Activated naive CD8-positive, alpha-beta T cell (primary cell): ENCODE measurements around the gene ZDBF2.
"Not testable (repeated sequence)": the region's sequence is repeated elsewhere in the genome, so short reads cannot be mapped to it uniquely, and the experiment has no call there.

Source experiments
- H3K27ac Mint-ChIP-seq: one replicate; pipeline ENCODE4 v1.8.0; 2021; ENCODE audit warnings: mixed read lengths
- H3K27me3 Mint-ChIP-seq: one replicate; pipeline ENCODE4 v1.8.0; 2021; ENCODE audit warnings: mixed read lengths
- H3K36me3 Mint-ChIP-seq: one replicate; pipeline ENCODE4 v1.8.0; 2021; ENCODE audit warnings: mixed read lengths
- H3K4me1 Mint-ChIP-seq: one replicate; pipeline ENCODE4 v1.8.0; 2021; ENCODE audit warnings: low read depth, mixed read lengths
- H3K4me3 Mint-ChIP-seq: one replicate; pipeline ENCODE4 v1.8.0; 2021; ENCODE audit warnings: mild to moderate bottlenecking, mixed read lengths
- H3K9me3 Mint-ChIP-seq: one replicate; pipeline ENCODE4 v1.8.0; 2021; ENCODE audit warnings: low read depth, mixed read lengths

Gene ZDBF2

DNA sequence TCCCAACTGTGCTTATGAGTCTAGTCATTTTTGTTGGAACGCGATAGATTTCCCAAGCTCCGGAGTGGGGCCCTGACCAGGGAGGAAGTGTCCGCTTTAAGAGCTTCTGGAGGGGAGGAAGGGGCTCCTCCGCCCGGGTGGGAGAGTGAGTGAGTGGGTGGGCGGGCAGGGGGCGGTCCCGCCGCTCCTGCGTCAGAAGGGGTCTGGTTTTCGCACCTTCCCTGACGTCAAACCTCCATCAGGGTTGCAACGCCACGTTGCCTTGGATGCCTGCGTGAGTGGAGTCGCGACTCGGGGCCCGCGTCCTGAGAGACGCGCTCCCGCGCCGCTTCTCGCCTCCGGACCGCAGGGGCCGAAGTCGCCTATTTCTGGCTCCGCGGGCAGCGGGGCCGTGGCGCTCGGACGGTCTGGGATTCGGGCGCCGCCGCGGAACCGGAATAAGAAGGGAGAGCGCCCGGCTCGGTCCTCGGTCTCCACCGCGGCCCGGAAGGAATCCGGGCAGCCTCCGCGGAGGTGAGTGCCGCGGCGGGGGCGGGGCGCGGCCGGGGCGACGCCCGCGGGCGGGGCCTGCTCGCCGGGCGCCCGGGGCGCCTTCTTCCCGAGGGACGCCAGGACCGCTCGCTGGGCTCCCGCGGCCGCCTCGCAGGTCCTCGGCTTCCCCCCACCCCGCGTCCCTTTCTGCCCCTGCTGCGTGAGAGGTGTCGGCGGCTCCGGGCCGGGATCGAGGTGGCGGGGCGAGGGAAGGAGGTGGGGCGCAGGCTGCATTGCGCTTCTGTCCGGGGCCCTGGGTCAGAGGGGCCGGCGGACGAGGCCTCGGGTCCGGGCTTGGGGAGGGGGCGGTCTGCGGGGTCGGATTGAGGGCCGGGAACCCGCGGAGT is at the start of gene ZDBF2:
Gene ZDBF2 (plus strand): TSS at position 230 of the 878 bp plus-strand sequence. CDS start 7,187 bp downstream, outside the sequence.
- Mint-ChIP-seq H3K4me1 (peaks cover 19% of the 10 kb centered on the region), H3K36me3 (peaks cover 2% of the 10 kb centered on the region), H3K4me3 (peak within 1 kb of the TSS; percentile 90), H3K9me3 (no peaks in the 10 kb centered on the region), H3K27me3 (peaks cover 21% of the 10 kb centered on the region), H3K27ac (peak within 1 kb of the TSS; percentile 82)

DNA sequence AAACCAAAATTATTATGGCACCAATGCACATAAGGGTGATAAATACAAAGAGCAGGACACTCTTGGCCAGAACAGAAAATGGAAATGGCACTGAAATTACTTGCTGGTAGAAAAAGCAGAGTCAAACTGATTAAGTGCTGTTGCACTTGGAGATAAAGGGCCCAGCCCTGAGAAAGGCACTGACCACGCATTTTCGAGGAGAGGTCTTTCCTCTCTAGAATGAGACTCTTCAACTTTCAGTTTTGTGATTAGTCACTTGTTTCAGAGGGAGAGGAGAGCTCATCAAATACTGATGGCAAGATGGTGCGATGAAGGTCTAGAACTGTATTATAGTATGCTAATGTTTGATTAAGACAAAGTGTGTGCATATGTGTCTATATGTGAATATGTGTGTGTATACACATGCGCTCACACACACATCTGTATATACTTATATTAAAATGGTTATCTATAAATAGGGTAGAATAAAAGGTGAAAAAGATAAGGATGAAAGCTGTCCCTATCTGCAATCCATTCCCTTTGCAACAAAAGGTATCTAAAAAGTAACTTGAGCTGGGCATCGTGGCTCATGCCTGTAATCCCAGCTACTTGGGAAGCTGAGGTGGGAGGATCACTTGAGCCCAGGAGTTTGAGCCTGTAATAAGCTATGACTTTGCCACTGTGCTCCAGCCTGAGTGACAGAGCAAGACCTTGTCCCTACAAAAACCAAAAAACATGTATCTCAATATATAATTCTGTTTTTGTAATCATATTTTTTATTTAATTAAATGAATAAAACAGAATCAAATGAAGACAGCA is 48.8 kb upstream of the ZDBF2 start:
- Mint-ChIP-seq H3K4me1 (no peaks in the 10 kb centered on the region), H3K4me3 (no peak overlapping the region), H3K27me3 (peaks cover 11% of the 10 kb centered on the region), H3K9me3 (peaks cover 10% of the 10 kb centered on the region), H3K27ac (no peak overlapping the region), H3K36me3 (peaks cover 2% of the 10 kb centered on the region)

DNA sequence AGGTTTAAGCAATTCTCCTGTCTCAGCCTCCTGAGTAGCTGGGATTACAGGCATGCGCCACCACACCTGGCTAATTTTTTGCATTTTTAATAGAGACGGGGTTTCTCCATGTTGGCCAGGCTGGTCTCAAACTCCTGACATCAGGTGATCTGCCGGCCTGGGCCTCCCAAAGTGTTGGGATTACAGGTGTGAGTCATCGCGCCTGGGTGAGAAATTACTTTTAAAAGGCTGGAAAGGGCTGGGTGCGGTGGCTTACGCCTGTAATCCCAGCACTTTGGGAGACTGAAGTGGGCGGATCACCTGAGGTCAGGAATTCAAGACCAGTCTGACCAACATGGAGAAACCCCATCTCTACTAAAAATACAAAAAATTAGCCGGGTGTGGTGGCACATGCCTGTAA is 45.8 kb upstream of the ZDBF2 start:
- H3K4me1 Mint-ChIP-seq, H3K36me3 Mint-ChIP-seq, H3K27ac Mint-ChIP-seq, H3K9me3 Mint-ChIP-seq, H3K4me3 Mint-ChIP-seq, H3K27me3 Mint-ChIP-seq: not testable (repeated sequence)

DNA sequence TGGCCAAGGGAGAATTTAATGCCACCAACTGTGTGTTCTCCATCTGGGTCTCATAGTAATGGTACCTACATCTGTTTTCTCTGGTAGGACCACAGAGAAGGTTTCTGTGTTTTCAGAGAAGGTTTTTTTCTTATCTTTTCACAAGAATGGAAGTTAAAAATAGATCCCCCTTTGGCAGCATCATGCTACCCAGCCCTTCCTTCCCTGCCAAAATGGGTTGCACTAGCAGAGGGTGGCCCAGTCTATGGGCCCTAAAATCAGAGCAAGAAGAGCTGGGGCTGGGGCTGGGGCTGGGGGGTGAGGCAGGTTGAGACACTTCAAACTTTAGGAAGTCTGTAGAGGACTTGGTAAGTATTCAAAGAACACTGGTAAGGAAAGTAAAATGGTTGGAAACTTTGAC is 44.8 kb upstream of the ZDBF2 start:
- peaks cover 5% of the 10 kb centered on the region for H3K4me1 Mint-ChIP-seq
- no peak overlapping the region for H3K27ac Mint-ChIP-seq
- peaks cover 9% of the 10 kb centered on the region for H3K27me3 Mint-ChIP-seq
- H3K4me3 Mint-ChIP-seq, result no peak overlapping the region
- H3K36me3 Mint-ChIP-seq, result peaks cover 2% of the 10 kb centered on the region
- H3K9me3 Mint-ChIP-seq, result peaks cover 7% of the 10 kb centered on the region

DNA sequence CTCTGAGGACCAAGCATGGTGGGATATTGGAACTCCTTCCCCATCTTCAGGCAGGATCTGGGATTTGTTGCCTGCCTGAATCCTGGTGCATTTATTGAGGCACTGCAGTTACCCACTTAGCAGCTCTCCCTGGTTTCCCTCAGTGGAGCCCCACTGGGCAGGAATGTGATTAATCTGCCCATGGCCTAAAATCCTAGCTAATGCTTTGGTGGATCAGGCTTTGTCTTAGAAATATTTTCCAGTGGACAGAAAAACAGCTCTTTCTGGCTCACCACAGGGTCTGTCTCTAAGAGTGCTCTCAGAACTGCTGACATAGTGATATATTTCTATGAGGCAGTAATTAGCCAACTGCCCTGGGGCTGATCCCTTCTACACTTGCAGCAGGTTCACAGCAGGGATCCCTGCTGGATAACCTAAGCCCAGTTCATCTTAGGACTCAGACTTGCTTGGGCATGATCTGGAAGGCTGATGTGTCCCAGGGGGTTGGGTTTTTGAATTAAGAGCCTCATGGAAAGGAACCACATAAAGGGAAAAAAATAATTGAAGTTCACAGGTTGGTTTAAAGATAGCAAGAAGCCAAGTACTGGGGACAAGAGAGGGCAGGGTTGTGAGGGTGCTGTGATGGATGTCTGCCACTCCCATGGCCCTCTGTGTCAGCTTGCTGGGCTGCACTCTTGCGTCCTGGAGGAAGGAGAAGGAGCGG is 44.3 kb upstream of the ZDBF2 start:
- Mint-ChIP-seq H3K27ac (no peak overlapping the region), H3K27me3 (peaks cover 8% of the 10 kb centered on the region), H3K36me3 (peaks cover 2% of the 10 kb centered on the region), H3K4me1 (peaks cover 5% of the 10 kb centered on the region), H3K4me3 (no peak overlapping the region), H3K9me3 (peaks cover 7% of the 10 kb centered on the region)

DNA sequence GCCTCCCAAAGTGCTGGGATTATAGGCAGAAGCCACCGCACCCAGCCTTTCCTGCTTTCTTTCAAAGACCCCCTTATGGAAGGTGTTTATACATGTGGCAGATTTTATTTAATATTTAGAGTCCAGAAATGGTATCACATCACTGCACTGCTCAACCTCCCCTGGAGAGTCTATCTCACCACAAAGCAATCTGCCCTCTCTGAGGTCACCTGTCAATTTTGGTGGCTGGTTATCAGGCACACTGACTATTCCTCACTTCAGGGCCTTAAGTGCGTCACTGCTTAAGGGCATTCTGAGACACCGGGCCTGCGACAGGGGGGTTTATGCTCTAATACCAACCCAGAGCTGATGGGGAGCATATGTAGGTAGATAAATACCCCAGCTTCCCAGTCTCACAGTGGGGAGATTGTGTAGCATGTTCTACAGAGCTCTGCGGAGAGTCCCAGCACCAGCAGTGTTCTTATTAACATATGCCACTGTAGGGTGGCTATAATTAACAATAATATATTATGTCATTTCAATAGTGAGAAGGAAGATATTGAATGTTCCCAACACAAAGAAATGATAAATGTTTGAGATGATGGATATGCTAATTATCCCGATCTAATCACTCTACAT is 42.7 kb upstream of the ZDBF2 start:
- Mint-ChIP-seq H3K9me3 (peaks cover 7% of the 10 kb centered on the region), H3K27me3 (peaks cover 6% of the 10 kb centered on the region), H3K4me1 (peaks cover 5% of the 10 kb centered on the region), H3K4me3 (no peak overlapping the region), H3K36me3 (peaks cover 2% of the 10 kb centered on the region), H3K27ac (no peak overlapping the region)

DNA sequence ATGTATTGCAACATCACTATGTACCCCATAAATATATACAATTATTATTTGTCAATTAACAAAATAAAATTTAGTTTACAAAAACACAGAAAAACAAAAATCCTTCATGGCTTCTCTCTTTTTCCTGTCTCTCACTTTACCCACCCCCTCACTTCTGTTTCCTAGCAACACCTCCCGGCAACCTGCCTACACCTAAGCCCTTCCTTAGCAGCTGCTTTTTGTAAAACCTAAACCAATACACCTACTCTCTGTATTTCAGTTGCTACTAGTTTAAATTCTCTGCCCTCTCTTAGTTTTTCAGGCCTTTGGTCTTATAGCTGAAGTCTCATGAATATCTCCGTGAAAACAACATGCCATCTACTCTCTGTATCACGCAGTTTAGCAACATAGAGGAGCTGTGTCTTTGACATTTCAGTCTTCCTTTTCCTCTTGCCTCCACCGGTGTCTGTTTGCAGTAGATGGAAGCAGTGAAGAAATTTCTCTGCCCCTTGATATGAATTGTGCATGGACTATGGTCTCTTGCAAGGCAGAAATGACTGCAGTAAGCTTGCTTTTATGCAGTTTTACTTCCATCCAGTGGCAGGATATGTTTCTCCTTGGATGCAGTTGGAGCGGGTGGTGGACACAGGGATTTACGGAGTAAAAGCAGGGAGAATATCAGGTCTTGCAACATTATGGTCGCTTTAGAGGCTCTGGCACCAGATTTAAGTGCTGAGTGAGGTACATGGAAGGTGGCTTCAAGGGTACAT is 42.0 kb upstream of the ZDBF2 start:
- Mint-ChIP-seq H3K9me3 (peaks cover 7% of the 10 kb centered on the region), H3K36me3 (peaks cover 2% of the 10 kb centered on the region), H3K27ac (no peak overlapping the region), H3K27me3 (peaks cover 6% of the 10 kb centered on the region), H3K4me1 (peaks cover 5% of the 10 kb centered on the region), H3K4me3 (no peak overlapping the region)

DNA sequence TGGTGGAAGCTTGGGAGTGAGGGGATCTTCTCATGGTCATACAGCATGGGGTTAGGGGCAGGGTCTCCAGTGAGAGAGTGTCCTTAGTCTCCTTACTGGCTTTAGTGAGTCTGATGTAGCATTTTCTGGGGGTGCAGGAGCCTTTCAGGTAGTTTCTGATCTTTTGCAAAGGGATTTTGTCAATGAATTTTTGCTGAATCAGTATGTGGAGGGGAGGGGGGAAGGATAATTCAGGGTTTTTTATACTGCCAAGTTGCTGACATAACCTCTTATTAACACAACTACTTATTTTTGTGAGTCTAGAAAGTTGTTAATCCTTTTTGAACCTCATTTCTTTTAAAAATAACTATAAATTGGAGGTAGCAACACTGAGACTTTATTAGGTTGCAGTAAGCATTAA is 35.3 kb upstream of the ZDBF2 start:
- no peaks in the 10 kb centered on the region for H3K9me3 Mint-ChIP-seq
- no peaks in the 10 kb centered on the region for H3K4me1 Mint-ChIP-seq
- no peak overlapping the region for H3K4me3 Mint-ChIP-seq
- peaks cover 10% of the 10 kb centered on the region for H3K27me3 Mint-ChIP-seq
- H3K27ac Mint-ChIP-seq, result no peak overlapping the region
- no peaks in the 10 kb centered on the region for H3K36me3 Mint-ChIP-seq

DNA sequence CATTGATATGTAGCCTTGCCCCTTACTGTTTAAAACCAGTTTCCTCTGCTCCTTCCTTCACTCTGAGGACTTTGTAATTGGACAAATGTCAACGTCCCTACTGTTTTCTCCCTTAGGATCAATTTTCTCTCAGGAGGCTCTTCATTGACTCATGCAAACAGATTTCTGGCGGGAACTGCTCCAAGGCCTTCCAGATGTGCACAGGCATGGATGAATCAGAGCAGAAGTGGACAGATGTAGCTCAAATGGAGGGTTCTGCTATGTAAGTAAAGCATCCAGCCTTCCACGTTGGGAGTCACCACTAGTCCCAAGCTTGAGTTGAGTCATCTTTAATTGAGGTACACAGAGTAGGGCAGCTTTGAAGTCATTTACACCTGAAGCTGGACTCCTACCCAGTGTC is 34.1 kb upstream of the ZDBF2 start:
- H3K4me1 Mint-ChIP-seq, result no peaks in the 10 kb centered on the region
- peaks cover 11% of the 10 kb centered on the region for H3K27me3 Mint-ChIP-seq
- H3K27ac Mint-ChIP-seq, result no peak overlapping the region

DNA sequence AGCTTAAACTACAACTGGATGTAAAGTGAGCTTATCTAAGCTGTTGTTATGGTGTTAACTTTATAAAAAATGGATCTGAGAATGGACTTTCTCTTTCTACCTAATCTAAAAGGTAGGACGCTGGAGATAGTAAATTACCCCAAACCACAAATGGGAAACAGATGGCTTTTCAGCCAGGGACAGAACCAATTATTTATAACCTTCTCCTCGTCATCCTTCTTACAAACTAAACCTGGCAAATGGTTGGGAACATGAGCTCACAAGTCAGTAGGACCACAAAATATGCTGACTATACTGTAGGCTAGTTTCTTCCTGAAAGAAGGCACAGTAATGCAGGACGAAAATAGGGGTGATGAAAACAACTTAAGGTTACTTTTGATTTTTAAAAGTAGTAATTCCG is 32.7 kb upstream of the ZDBF2 start:
- Mint-ChIP-seq H3K27me3 (peaks cover 16% of the 10 kb centered on the region), H3K4me1 (no peaks in the 10 kb centered on the region), H3K9me3 (no peaks in the 10 kb centered on the region), H3K27ac (no peak overlapping the region), H3K36me3 (no peaks in the 10 kb centered on the region), H3K4me3 (no peak overlapping the region)

More for the DNA sequence above, 34.1 kb upstream of the ZDBF2 start:
- H3K36me3 Mint-ChIP-seq, result no peaks in the 10 kb centered on the region
- H3K4me3 Mint-ChIP-seq, result no peak overlapping the region
- H3K9me3 Mint-ChIP-seq, result no peaks in the 10 kb centered on the region

DNA sequence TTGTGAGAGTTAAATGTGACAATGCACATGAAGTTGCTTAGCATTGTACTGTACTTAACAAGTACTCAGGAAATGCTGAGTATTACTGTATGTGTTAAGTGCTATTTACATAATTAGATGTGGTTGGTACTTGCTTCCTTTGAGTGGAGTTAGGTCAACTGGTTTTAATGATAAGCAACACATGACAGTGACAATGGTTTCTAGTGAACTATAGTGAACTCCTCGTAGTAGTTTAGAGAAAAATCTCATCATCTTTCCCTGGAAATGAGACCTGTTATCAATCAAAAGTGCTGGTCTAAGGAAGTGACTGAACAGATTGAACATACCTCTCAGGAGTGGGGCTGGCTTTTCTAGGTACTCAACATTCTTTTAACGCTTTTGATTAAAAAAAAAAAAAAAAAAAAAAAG is 29.2 kb upstream of the ZDBF2 start:
- H3K4me1 Mint-ChIP-seq, result peaks cover 4% of the 10 kb centered on the region
- no peak overlapping the region for H3K27ac Mint-ChIP-seq
- H3K4me3 Mint-ChIP-seq, result no peak overlapping the region
- H3K36me3 Mint-ChIP-seq, result no peaks in the 10 kb centered on the region
- peaks cover 29% of the 10 kb centered on the region for H3K27me3 Mint-ChIP-seq
- no peaks in the 10 kb centered on the region for H3K9me3 Mint-ChIP-seq

DNA sequence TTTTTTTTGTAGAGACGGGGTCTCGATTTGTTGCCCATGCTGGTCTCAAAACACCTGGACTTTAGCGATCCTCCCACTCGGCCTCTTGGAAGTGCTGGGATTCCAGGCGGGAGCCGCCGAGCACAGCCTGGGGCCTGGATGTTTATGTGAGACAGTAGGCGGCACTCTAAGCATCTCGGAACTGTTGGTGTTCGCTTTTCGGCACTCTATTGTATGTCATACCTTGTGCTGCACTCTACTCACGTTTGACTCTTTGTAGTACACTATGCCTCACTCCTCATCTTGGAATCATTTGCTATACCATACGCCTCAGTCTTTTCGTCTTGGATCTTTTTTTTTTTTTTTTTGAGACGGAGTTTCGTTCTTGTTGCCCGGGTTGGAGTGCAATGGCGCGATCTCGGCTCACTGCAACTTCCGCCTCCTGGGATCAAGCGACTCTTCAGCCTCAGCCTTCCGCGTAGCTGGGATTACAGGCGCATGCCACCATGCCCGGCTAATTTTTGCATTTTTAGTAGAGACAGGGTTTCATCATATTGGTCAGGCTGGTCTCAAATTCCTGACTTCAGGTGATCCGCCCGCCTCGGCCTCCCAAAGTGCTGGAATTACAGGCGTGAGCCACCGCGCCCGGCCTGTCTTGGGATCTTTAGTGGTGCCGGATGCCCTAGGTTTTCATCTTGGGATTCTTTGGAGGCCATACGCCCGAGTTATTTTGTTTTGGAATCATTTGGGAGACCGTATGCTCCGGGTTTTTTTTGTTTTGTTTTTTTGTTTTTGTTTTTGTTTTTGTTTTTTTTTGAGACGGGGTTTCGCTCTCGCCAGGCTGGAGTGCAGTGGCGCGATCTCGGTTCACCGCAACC is 24.2 kb upstream of the ZDBF2 start:
- H3K27me3 Mint-ChIP-seq, result peaks cover 44% of the 10 kb centered on the region

DNA sequence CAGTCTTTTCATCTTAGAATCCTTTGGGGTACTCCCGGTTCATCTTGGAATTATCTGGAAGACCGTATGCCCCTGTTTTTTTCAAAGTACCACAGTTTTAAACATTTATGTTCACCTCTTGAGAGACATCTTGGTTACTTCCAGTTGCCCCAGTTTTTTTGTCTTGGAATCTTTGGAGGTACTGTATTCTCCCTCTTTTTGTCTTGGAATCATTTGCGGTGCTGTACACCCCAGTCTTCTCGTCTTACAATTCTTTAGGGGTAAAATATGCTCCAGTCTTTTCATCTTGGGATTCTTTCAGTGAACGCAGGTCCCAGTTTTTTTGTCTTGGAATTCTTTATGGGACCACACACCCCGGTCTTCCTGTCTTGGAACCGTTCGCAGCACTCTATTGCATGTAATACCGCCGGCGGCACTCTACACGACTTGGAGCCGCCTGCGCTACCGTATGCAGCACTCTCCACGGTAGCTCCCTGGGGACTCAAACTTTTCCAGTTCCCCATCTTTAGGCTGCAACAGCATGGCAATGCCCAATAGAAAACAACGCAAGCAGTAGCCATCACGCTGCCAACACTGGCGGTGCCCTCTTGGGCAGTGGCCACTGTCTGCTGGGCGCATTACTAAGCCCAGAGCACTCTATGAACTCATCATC is 21.2 kb upstream of the ZDBF2 start:
- Mint-ChIP-seq H3K9me3 (no peaks in the 10 kb centered on the region), H3K4me3 (no peak overlapping the region), H3K27me3 (peaks cover 43% of the 10 kb centered on the region), H3K4me1 (peaks cover 9% of the 10 kb centered on the region), H3K36me3 (no peaks in the 10 kb centered on the region), H3K27ac (no peak overlapping the region)

More for the DNA sequence above, 24.2 kb upstream of the ZDBF2 start:
- no peaks in the 10 kb centered on the region for H3K36me3 Mint-ChIP-seq
- peaks cover 6% of the 10 kb centered on the region for H3K4me1 Mint-ChIP-seq
- peak overlapping the region; percentile 79 for H3K4me3 Mint-ChIP-seq
- no peaks in the 10 kb centered on the region for H3K9me3 Mint-ChIP-seq
- peak overlapping the region; percentile 34 for H3K27ac Mint-ChIP-seq
